ENCODE data around the gene SPATA6.
"Not testable (repeated sequence)": the region's sequence is repeated elsewhere in the genome, so short reads cannot be mapped to it uniquely, and the experiment has no call there.

SPATA6 gene

GRCh38 chr1:48448932-48449331 lies 23.1 kb downstream of the SPATA6 start:
- Histone ChIP-seq H3K27ac (no peak overlapping the region), H3K9me3 (no peaks in the 10 kb centered on the region), H3K4me1 (no peaks in the 10 kb centered on the region), H3K27me3 (no peaks in the 10 kb centered on the region), H3K36me3 (peaks cover 0 to 13% (median 4%) of the 10 kb centered on the region in 3 donors), H3K4me3 (no peak overlapping the region)
- intact Hi-C loops (cut with DNase I; ENCODE audit: low total_unique reads) = no loop called here
- TF ChIP-seq CTCF (IDR thresholded peaks at IDR 0.05) = no peak
- no peak for DNase-seq

- H3K9me3 ChIP-seq; intact Hi-C loops (cut with DNase I; ENCODE audit: low total_unique reads); H3K4me3 ChIP-seq; DNase-seq; H3K4me1 ChIP-seq; H3K27ac ChIP-seq; H3K27me3 ChIP-seq: not testable (repeated sequence)
- peaks cover 5 to 13% (median 5%) of the 10 kb centered on the region in 3 donors for H3K36me3 ChIP-seq
Measured at GRCh38 chr1:48444186-48444585, 27.8 kb downstream of the SPATA6 start.

GRCh38 chr1:48442864-48443619 lies 29.0 kb downstream of the SPATA6 start:
- H3K27ac ChIP-seq = no peak overlapping the region
- H3K27me3 ChIP-seq = no peaks in the 10 kb centered on the region
- H3K4me1 ChIP-seq = no peaks in the 10 kb centered on the region
- no peak overlapping the region for H3K4me3 ChIP-seq
- intact Hi-C loops (cut with DNase I; ENCODE audit: low total_unique reads) = no loop called here
- no peak for TF ChIP-seq CTCF (IDR thresholded peaks at IDR 0.05)
- H3K9me3 ChIP-seq = no peaks in the 10 kb centered on the region
- H3K36me3 ChIP-seq = peaks cover 7 to 13% (median 7%) of the 10 kb centered on the region in 3 donors
- no peak for DNase-seq

- H3K27me3 ChIP-seq; H3K27ac ChIP-seq; DNase-seq; H3K4me1 ChIP-seq; H3K9me3 ChIP-seq; H3K4me3 ChIP-seq; H3K36me3 ChIP-seq; intact Hi-C loops (cut with DNase I; ENCODE audit: low total_unique reads): not testable (repeated sequence)
Measured at GRCh38 chr1:48440786-48441185, 31.2 kb downstream of the SPATA6 start.

- H3K4me3 ChIP-seq = no peak overlapping the region
- H3K9me3 ChIP-seq = no peaks in the 10 kb centered on the region
- no peak overlapping the region for H3K27ac ChIP-seq
- intact Hi-C loops (cut with DNase I; ENCODE audit: low total_unique reads) = no loop called here
- TF ChIP-seq CTCF (IDR thresholded peaks at IDR 0.05) = no peak
- peaks cover 0 to under 1% (median 0%) of the 10 kb centered on the region in 4 donors for H3K4me1 ChIP-seq
- DNase-seq = no peak
- H3K27me3 ChIP-seq = no peaks in the 10 kb centered on the region
- peaks cover 0 to 7% (median 3%) of the 10 kb centered on the region in 3 donors for H3K36me3 ChIP-seq
Measured at GRCh38 chr1:48439380-48439779, 32.6 kb downstream of the SPATA6 start.

GRCh38 chr1:48437379-48437778 lies 34.6 kb downstream of the SPATA6 start:
- not testable (repeated sequence) for H3K36me3 ChIP-seq
- peaks cover 0 to 10% (median 0%) of the 10 kb centered on the region in 4 donors for H3K4me1 ChIP-seq

GRCh38 chr1:48435312-48436002 lies 36.5 kb downstream of the SPATA6 start:
- H3K27ac ChIP-seq; H3K36me3 ChIP-seq; H3K27me3 ChIP-seq; H3K4me3 ChIP-seq; DNase-seq; H3K9me3 ChIP-seq; intact Hi-C loops (cut with DNase I; ENCODE audit: low total_unique reads): not testable (repeated sequence)
- peaks cover 0 to 10% (median 0%) of the 10 kb centered on the region in 4 donors for H3K4me1 ChIP-seq

More at GRCh38 chr1:48437379-48437778, 34.6 kb downstream of the SPATA6 start:
- intact Hi-C loops (cut with DNase I; ENCODE audit: low total_unique reads); DNase-seq; H3K4me3 ChIP-seq; H3K27ac ChIP-seq; H3K9me3 ChIP-seq; H3K27me3 ChIP-seq: not testable (repeated sequence)

All from tibial artery (tissue), 4 donors.